ENCODE results near the gene LRRC31. TPM values are rescaled to one million over a fixed set of nuclear protein-coding genes. Genes with fewer than 3 reads are reported as not detected.

LRRC31 gene
- polyA plus RNA-seq, 3 donors, result not detected

DNA sequence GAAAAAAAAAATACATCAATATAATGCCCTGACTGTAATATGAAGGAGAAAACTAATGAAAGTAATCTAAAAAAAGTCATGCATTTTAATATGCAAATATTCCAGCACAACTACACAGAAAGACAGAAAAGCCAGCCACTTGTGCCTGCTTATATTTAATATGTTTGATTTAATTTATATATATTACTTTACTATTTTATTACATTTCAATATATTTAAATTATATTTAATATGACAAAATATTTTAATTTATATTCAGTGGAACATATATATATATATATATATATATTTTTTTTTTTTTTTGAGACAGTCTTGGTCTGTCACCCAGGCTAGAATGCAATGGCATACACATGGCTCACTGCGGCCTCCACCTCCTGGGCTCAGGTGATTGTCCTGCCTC is 27.5 kb upstream of the LRRC31 start:
- intact Hi-C loops (cut with micrococcal nuclease), result no loop called here
- no peak overlapping the region for H3K4me2 ChIP-seq (replicated peaks; ENCODE audit: extremely low read depth, low read length, poor library complexity, severe bottlenecking)
- no peaks in the 10 kb centered on the region for H4K20me1 ChIP-seq (ENCODE audit: insufficient read depth, low read length)

DNA sequence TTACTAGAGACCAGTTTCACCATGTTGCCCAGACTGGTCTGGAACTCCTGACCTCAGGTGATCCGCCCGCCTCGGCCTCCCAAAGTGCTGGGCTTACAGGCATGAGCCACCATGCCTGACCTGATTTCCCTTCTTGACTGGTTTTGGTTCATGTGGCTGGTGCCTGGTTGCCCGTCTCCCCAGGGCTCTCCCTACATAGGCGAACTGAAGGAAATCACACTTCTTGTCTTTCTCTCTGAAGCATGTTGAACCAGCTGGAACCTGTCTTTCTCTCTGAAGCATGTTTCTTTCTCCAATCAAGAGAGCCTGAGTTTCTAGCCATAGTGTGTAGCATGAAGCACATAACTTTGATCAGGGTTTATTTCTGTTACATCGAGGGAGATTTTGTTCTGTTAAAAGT is 25.3 kb upstream of the LRRC31 start:
- WGBS (ENCODE audit: insufficient coverage), result 78% methylated on average over 5 of the region's 6 CpGs
- DNase-seq, result no peak
- Histone ChIP-seq H3K4me3 (replicated peaks in 1 of 3; ENCODE audit: low read depth in 2 of 3, low read length in 3 of 3) (no peak overlapping the region), H3K27ac (ENCODE audit: low read depth in 1 of 2, low read length in 2 of 2) (no peak overlapping the region), H3K9me3 (replicated peaks in 1 of 2; ENCODE audit: control insufficient read depth in 1 of 2, insufficient read depth in 1 of 2, low read length in 2 of 2) (no peaks in the 10 kb centered on the region), H3K27me3 (ENCODE audit: control insufficient read depth in 2 of 2, insufficient read depth in 2 of 2, low read length in 2 of 2) (no peaks in the 10 kb centered on the region), H3K4me2 (replicated peaks; ENCODE audit: extremely low read depth, low read length, poor library complexity, severe bottlenecking) (no peak overlapping the region), H3K4me1 (ENCODE audit: control insufficient read depth in 1 of 2, insufficient read depth in 2 of 2, low read length in 2 of 2) (no peaks in the 10 kb centered on the region), H4K20me1 (ENCODE audit: insufficient read depth, low read length) (no peaks in the 10 kb centered on the region), H3K79me2 (ENCODE audit: insufficient read depth, low read length) (no peaks in the 10 kb centered on the region), H3K36me3 (replicated peaks in 1 of 2; ENCODE audit: control insufficient read depth in 1 of 2, insufficient read depth in 2 of 2, low read length in 2 of 2) (no peaks in the 10 kb centered on the region), H2AFZ (ENCODE audit: insufficient read depth, low read depth, low read length, poor library complexity, severe bottlenecking) (no peak overlapping the region), H3K9ac (ENCODE audit: insufficient read depth, low read length, poor library complexity, severe bottlenecking) (no peak overlapping the region)
- no peak overlapping the region for H3K27ac Mint-ChIP-seq
- peaks cover 0 to 2% (median 0%) of the 10 kb centered on the region in 3 donors for H3K27me3 Mint-ChIP-seq (ENCODE audit: low read depth in 3 of 3)
- no peaks in the 10 kb centered on the region for H3K36me3 Mint-ChIP-seq
- intact Hi-C loops (cut with micrococcal nuclease), result no loop called here
- no peak overlapping the region for H3K4me3 Mint-ChIP-seq
- TF ChIP-seq, protein P1, sequence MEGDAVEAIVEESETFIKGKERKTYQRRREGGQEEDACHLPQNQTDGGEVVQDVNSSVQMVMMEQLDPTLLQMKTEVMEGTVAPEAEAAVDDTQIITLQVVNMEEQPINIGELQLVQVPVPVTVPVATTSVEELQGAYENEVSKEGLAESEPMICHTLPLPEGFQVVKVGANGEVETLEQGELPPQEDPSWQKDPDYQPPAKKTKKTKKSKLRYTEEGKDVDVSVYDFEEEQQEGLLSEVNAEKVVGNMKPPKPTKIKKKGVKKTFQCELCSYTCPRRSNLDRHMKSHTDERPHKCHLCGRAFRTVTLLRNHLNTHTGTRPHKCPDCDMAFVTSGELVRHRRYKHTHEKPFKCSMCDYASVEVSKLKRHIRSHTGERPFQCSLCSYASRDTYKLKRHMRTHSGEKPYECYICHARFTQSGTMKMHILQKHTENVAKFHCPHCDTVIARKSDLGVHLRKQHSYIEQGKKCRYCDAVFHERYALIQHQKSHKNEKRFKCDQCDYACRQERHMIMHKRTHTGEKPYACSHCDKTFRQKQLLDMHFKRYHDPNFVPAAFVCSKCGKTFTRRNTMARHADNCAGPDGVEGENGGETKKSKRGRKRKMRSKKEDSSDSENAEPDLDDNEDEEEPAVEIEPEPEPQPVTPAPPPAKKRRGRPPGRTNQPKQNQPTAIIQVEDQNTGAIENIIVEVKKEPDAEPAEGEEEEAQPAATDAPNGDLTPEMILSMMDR (IDR thresholded peaks at IDR 0.05), result no peak
- H3K4me1 Mint-ChIP-seq, result no peaks in the 10 kb centered on the region
- peaks cover 2 to 11% (median 6%) of the 10 kb centered on the region in 7 donors for H3K9me3 Mint-ChIP-seq

More for the DNA sequence above, 27.5 kb upstream of the LRRC31 start:
- no peaks in the 10 kb centered on the region for H3K4me1 ChIP-seq (ENCODE audit: control insufficient read depth in 1 of 2, insufficient read depth in 2 of 2, low read length in 2 of 2)
- H3K9me3 ChIP-seq (replicated peaks in 1 of 2; ENCODE audit: control insufficient read depth in 1 of 2, insufficient read depth in 1 of 2, low read length in 2 of 2), result peaks cover 13 to 17% of the 10 kb centered on the region in 2 donors
- H3K27me3 ChIP-seq (ENCODE audit: control insufficient read depth in 2 of 2, insufficient read depth in 2 of 2, low read length in 2 of 2), result no peaks in the 10 kb centered on the region
- Mint-ChIP-seq H3K27me3 (ENCODE audit: low read depth in 3 of 3) (peaks cover 0 to 2% (median 0%) of the 10 kb centered on the region in 3 donors), H3K27ac (no peak overlapping the region), H3K4me1 (no peaks in the 10 kb centered on the region), H3K9me3 (peaks cover 10 to 33% (median 20%) of the 10 kb centered on the region in 7 donors), H3K36me3 (no peaks in the 10 kb centered on the region), H3K4me3 (no peak overlapping the region)
- no peak overlapping the region for H3K9ac ChIP-seq (ENCODE audit: insufficient read depth, low read length, poor library complexity, severe bottlenecking)
- TF ChIP-seq, protein P1 (IDR thresholded peaks at IDR 0.05), result no peak
- H3K27ac ChIP-seq (ENCODE audit: low read depth in 1 of 2, low read length in 2 of 2), result no peak overlapping the region
- H2AFZ ChIP-seq (ENCODE audit: insufficient read depth, low read depth, low read length, poor library complexity, severe bottlenecking), result no peak overlapping the region
- H3K36me3 ChIP-seq (replicated peaks in 1 of 2; ENCODE audit: control insufficient read depth in 1 of 2, insufficient read depth in 2 of 2, low read length in 2 of 2), result no peaks in the 10 kb centered on the region
- WGBS (ENCODE audit: insufficient coverage), result 100% methylated on average over 1 of the region's 1 CpG
- no peak for DNase-seq
- no peaks in the 10 kb centered on the region for H3K79me2 ChIP-seq (ENCODE audit: insufficient read depth, low read length)
- no peak overlapping the region for H3K4me3 ChIP-seq (replicated peaks in 1 of 3; ENCODE audit: low read depth in 2 of 3, low read length in 3 of 3)
